ENCODE data around the gene LMX1B.

The LMX1B gene

GRCh38 chr9:126617823-126618165 is 4.1 kb downstream of the LMX1B start:
- no peak for TF ChIP-seq CTCF (IDR thresholded peaks at IDR 0.05; ENCODE audit: borderline replicate concordance, insufficient read depth, low read depth, low read length)
- H3K4me3 ChIP-seq (ENCODE audit: low read depth, low read length) = no peak overlapping the region

GRCh38 chr9:126618190-126618584 is 4.5 kb downstream of the LMX1B start:
- TF ChIP-seq CTCF (IDR thresholded peaks at IDR 0.05; ENCODE audit: borderline replicate concordance, insufficient read depth, low read depth, low read length) = no peak
- H3K4me3 ChIP-seq (ENCODE audit: low read depth, low read length) = no peak overlapping the region

- H3K4me3 ChIP-seq (ENCODE audit: low read depth, low read length) = no peak overlapping the region
- TF ChIP-seq CTCF (IDR thresholded peaks at IDR 0.05; ENCODE audit: borderline replicate concordance, insufficient read depth, low read depth, low read length) = no peak
These were observed 5.0 kb downstream of the LMX1B start for GRCh38 chr9:126618585-126619360.

- no peak overlapping the region for H3K4me3 ChIP-seq (ENCODE audit: low read depth, low read length)
- no peak for TF ChIP-seq CTCF (IDR thresholded peaks at IDR 0.05; ENCODE audit: borderline replicate concordance, insufficient read depth, low read depth, low read length)
These were observed 5.8 kb downstream of the LMX1B start for GRCh38 chr9:126619361-126620135.

- H3K4me3 ChIP-seq (ENCODE audit: low read depth, low read length) = no peak overlapping the region
- TF ChIP-seq CTCF (IDR thresholded peaks at IDR 0.05; ENCODE audit: borderline replicate concordance, insufficient read depth, low read depth, low read length) = no peak
These were observed 6.8 kb downstream of the LMX1B start for GRCh38 chr9:126620478-126620877.

GRCh38 chr9:126621061-126621918 is 7.6 kb downstream of the LMX1B start:
- H3K4me3 ChIP-seq (ENCODE audit: low read depth, low read length) = no peak overlapping the region
- no peak for TF ChIP-seq CTCF (IDR thresholded peaks at IDR 0.05; ENCODE audit: borderline replicate concordance, insufficient read depth, low read depth, low read length)

Data from GM12875 (cell line).